Mucosa of descending colon (tissue), 3 donors: ENCODE results near the gene LCT. TPM values are rescaled to one million over a fixed set of nuclear protein-coding genes. Genes with fewer than 3 reads are reported as not detected.
A peak's percentile ranks its signal among the peaks of the same experiment; 100 is the strongest.

Source experiments
- ATAC-seq: fragments of 200-7000 bp; cut with Tn5 transposase; one replicate; pipeline ENCODE4 v1.9.1; 2020; ENCODE audit warnings: mild to moderate bottlenecking, moderate library complexity
- DNase-seq, 3 donors: peaks; one replicate each; pipeline ENCODE4 v3.0.0-alpha.2; 2020
- H3K36me3 ChIP-seq: fragments of 200-600 bp; one replicate; pipeline ENCODE4 v1.8.0; 2021; ENCODE audit warnings: low read depth, mild to moderate bottlenecking
- H3K4me1 ChIP-seq: fragments of 200-600 bp; one replicate; pipeline ENCODE4 v1.8.0; 2021; ENCODE audit warnings: low read depth, mild to moderate bottlenecking
- H3K4me3 ChIP-seq: fragments of 200-600 bp; one replicate; pipeline ENCODE4 v1.8.0; 2021; ENCODE audit warnings: mild to moderate bottlenecking
- H3K9me3 ChIP-seq: fragments of 200-600 bp; one replicate; pipeline ENCODE4 v1.8.0; 2021; ENCODE audit warnings: mild to moderate bottlenecking
- intact Hi-C, 2 donors: fragments of 100-400 bp; cut with DNase I in 1 of 2; cut with micrococcal nuclease in 1 of 2; formaldehyde crosslinking; loops; one replicate each; pipeline versions ENCODE4 v1.11.0 to v1.11.1; 2022; cut with DNase I, micrococcal nuclease
- total RNA-seq, 3 donors: library from RNA; stranded (reverse); fragmentation: NEBNext Ultra II Directional in 2 of 3; extraction: Animal tissue kit (Norgen Biotek cat#: 25700) in 2 of 3; gene quantifications; one replicate each; pipeline versions ENCODE4 v1.2.1 to v1.2.4, GENCODE V29; 2021 to 2023
- TF ChIP-seq, protein P1 (sequence below): fragments of 200-600 bp; IDR thresholded peaks from one replicate; pipeline ENCODE4 v1.8.0; 2022; ENCODE audit warnings: antibody characterized with exemption, mild to moderate bottlenecking
- donor health status: DM: no; HTN: no; CAD: no; lungs with moderate emphysema.
- donor health status: DM: no; HTN: no; CAD: no.
- donor health status: DM: no; HTN: yes; CAD: no.

Gene LCT
- total RNA-seq, 3 donors from 2014 or later: 0.09 to 0.19 (median 0.09) TPM

DNA sequence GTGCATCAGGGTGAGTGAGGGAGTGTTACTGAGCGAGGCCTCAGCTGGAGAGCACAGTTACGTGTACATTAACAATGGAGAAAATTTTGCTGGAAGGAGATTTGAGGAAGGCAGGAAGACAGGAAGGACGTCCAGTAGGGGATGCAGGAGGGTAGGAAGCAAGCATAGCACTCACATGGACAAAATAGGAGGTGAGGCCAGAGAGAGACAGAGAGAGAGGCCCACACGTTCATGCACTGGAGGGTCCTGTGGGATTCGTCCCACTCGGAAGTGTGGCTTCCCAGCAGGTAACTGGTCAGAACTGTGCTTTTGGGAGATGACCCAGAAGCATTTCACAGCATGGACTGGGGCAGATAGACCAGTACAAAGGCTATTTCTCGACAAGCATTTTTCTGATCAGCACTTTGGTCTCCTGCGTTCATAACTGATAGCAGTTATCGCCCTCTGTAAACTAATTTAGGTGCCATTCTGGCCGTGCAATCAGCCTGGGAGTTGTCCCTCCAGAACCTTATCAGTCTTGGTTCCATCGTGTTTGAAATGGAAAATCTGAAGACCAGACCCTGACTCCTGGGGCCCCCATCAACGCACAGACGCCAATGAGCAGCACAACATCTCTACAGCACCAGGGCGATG lies 5.7 kb downstream of the LCT start:
- H3K4me3 ChIP-seq: no peak overlapping the region
- intact Hi-C loops: no loop called here
- ATAC-seq (peak; percentile 73), DNase-seq (peak in 1 of 3 donors; percentile 15)
- TF ChIP-seq, protein P1, sequence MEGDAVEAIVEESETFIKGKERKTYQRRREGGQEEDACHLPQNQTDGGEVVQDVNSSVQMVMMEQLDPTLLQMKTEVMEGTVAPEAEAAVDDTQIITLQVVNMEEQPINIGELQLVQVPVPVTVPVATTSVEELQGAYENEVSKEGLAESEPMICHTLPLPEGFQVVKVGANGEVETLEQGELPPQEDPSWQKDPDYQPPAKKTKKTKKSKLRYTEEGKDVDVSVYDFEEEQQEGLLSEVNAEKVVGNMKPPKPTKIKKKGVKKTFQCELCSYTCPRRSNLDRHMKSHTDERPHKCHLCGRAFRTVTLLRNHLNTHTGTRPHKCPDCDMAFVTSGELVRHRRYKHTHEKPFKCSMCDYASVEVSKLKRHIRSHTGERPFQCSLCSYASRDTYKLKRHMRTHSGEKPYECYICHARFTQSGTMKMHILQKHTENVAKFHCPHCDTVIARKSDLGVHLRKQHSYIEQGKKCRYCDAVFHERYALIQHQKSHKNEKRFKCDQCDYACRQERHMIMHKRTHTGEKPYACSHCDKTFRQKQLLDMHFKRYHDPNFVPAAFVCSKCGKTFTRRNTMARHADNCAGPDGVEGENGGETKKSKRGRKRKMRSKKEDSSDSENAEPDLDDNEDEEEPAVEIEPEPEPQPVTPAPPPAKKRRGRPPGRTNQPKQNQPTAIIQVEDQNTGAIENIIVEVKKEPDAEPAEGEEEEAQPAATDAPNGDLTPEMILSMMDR: no peak
- H3K4me1 ChIP-seq: no peaks in the 10 kb centered on the region
- no peaks in the 10 kb centered on the region for H3K9me3 ChIP-seq
- H3K36me3 ChIP-seq: no peaks in the 10 kb centered on the region

DNA sequence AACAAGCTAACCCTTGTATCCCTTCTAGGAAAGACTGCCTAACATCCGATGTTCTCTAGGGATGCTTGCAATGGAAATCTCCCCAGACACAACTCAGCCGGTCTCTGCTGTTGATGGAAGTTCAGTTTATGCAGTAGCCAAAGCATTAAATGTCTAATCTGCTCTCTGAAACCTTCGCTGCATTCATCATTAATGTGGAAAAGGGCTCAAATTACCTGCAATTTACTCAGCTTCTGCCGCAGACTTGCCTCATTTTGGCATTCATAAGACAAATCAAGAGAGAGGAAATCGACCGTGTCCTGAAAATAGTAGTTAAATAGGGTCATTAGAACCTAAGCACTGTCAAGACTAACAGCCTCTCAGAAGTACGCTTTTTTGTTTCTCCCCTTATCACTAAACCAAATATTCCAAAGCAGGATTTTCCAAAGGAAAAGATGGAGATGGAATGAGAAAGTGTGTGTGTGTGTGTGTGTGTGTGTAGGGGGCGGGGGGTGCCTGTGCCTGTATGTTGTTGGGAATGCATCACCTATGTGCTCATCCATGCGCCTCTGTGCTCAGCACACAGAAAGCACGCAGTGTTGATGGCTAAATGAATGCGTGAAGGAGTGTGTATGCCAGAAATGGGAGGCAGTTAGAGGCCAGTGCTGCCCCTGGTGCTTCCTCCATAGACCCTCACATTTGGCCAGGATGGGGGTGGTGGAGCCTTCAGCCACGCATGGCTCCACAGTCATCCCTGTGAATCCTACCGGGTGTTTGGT lies 7.4 kb downstream of the LCT start:
- intact Hi-C loops: no loop called here
- no peak for ATAC-seq
- no peak for DNase-seq
- Histone ChIP-seq H3K9me3 (no peaks in the 10 kb centered on the region), H3K4me3 (no peak overlapping the region), H3K4me1 (no peaks in the 10 kb centered on the region), H3K36me3 (no peaks in the 10 kb centered on the region)
- TF ChIP-seq, protein P1: no peak

DNA sequence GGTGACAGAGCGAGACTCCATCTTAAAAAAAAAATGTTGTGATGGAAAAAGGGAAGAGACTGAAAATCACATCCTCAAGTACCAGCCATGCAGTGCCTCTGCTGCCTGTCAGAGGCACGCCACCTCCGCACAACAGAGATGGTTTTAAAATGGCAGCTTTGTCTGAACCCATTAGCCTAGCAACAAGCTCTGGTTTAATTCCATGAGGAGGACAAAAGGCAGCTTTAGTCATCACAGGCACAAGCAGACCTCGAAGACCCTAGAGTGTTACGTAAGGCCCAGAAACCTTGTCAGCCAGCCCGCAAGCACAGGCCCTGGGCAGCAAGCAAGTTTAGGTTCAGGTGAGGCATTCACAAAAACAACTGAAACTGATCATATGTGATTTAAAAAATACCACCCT lies 10.4 kb downstream of the LCT start:
- no peak for ATAC-seq
- TF ChIP-seq, protein P1: no peak
- intact Hi-C loops: no loop called here

DNA sequence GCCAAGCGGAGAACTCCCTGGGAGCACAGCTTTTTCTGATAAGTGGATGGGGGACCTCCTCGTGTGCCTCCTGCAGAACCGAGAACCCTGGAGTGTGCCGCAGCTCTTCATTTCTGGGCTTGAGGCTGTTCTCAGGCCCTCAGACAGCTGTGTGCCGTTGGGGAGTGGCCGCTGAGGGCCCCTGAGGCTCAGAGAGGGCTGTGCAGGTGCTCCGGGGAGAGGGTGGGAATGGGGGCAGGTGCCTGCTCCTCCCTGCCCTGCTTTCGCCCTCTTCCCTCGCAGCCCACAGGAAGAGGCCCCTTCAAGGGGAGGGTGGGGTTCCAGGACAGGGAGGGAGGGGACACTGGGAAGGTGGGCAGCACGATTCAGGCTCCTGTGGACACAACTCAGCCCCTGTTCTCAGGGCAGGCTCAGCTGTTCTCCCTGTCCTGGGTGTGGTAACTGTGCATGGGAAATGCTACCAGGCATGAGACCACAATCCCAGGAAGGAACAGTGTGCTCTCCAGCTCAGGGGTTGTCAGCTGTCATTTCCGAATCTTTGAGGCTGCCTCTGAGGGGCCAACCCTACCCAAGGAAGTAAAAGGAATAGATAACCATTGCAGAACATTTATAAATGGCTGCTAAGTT lies 11.3 kb downstream of the LCT start:
- H3K36me3 ChIP-seq: no peaks in the 10 kb centered on the region
- DNase-seq (peak in 2 of 3 donors; percentile 37 to 61), ATAC-seq (peak; percentile 85)
- peaks cover 7% of the 10 kb centered on the region for H3K9me3 ChIP-seq
- H3K4me1 ChIP-seq: no peaks in the 10 kb centered on the region
- TF ChIP-seq, protein P1: no peak
- intact Hi-C loops: no loop called here
- no peak overlapping the region for H3K4me3 ChIP-seq

More for the DNA sequence above, 10.4 kb downstream of the LCT start:
- no peaks in the 10 kb centered on the region for H3K36me3 ChIP-seq
- H3K9me3 ChIP-seq: peaks cover 7% of the 10 kb centered on the region
- DNase-seq: no peak
- H3K4me3 ChIP-seq: no peak overlapping the region
- no peaks in the 10 kb centered on the region for H3K4me1 ChIP-seq

DNA sequence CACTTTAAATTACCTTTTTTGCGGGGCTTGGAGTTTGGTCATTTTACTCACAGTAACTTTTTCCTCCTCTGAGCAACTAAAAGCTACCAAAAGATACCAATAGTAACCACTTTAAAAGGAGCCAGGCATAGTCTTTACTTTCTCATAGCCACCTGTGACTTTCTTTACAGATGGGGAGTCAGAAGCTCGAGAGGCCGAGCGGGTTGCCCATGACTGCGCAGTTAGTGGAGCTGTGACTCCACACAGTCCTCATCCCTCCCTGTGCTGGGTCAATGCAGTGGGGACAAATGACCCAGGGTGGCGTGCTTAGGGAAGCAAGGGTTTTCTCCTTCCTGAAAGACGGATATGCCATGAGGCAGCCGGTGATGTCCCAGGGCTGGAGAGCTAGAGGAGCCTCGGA lies 11.9 kb downstream of the LCT start:
- no peak overlapping the region for H3K4me3 ChIP-seq
- TF ChIP-seq, protein P1: no peak
- intact Hi-C loops: no loop called here
- H3K4me1 ChIP-seq: no peaks in the 10 kb centered on the region
- DNase-seq: no peak
- peaks cover 7% of the 10 kb centered on the region for H3K9me3 ChIP-seq
- H3K36me3 ChIP-seq: no peaks in the 10 kb centered on the region
- peak; percentile 30 for ATAC-seq
